ENCODE results near the gene DENND1A. TPM values are rescaled to one million over a fixed set of nuclear protein-coding genes. Genes with fewer than 3 reads are reported as not detected.

The DENND1A gene
- total RNA-seq, 1 donor from 2014 or later = 13.9 TPM

DNA sequence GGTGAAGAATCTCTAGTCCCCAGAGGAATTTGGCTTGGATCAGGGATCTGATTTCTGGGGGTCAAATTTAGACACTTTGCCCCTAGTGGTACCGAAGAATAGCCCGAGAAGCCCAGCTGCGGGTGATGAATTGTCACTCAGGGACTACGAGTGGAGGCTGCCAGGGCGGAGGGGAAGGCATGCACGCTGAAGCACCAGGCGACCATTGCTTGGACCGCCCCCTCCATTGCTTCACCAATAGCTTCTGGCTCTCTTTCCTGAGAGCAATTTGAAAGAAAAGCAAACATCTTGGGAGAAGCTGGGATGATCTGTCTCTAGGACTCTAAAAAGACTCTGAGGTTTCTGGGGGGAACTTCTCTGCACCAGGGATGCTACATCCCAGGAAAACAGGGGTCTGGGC is 436.3 kb downstream of the DENND1A start:
- TF ChIP-seq, protein P1, sequence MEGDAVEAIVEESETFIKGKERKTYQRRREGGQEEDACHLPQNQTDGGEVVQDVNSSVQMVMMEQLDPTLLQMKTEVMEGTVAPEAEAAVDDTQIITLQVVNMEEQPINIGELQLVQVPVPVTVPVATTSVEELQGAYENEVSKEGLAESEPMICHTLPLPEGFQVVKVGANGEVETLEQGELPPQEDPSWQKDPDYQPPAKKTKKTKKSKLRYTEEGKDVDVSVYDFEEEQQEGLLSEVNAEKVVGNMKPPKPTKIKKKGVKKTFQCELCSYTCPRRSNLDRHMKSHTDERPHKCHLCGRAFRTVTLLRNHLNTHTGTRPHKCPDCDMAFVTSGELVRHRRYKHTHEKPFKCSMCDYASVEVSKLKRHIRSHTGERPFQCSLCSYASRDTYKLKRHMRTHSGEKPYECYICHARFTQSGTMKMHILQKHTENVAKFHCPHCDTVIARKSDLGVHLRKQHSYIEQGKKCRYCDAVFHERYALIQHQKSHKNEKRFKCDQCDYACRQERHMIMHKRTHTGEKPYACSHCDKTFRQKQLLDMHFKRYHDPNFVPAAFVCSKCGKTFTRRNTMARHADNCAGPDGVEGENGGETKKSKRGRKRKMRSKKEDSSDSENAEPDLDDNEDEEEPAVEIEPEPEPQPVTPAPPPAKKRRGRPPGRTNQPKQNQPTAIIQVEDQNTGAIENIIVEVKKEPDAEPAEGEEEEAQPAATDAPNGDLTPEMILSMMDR (IDR thresholded peaks at IDR 0.05; ENCODE audit: partially characterized antibody, unreplicated experiment) = no peak
- H3K9me3 Mint-ChIP-seq (ENCODE audit: unreplicated experiment) = no peaks in the 10 kb centered on the region
- H3K27ac Mint-ChIP-seq (ENCODE audit: unreplicated experiment) = no peak overlapping the region
- peaks cover 2% of the 10 kb centered on the region for H3K27me3 Mint-ChIP-seq (ENCODE audit: unreplicated experiment)
- H3K36me3 Mint-ChIP-seq (ENCODE audit: unreplicated experiment) = no peaks in the 10 kb centered on the region
- peaks cover 2% of the 10 kb centered on the region for H3K4me1 Mint-ChIP-seq (ENCODE audit: low read depth, unreplicated experiment)
- no peak for DNase-seq
- no peak overlapping the region for H3K4me3 Mint-ChIP-seq (ENCODE audit: unreplicated experiment)

DNA sequence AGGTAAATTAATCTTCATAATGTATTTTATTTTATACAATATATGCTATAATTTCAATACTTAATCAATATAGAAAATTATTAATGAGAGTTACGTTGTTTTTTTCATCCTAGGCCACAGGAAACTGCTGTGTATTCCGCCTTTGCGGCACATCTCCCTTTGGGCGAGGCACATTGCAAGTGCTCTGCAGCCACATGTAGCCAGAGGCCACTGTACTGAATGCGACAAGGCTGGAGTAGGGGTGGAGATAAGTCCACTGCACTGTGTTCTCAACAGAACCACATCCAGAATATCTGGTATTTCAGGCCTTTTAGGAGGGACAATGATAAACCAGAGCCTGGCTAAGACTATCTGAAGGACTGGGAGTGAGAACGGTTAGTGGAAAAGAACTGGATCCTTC is 439.2 kb downstream of the DENND1A start:
- H3K9me3 Mint-ChIP-seq (ENCODE audit: unreplicated experiment) = peaks cover 2% of the 10 kb centered on the region
- no peak for DNase-seq
- peaks cover 4% of the 10 kb centered on the region for H3K27me3 Mint-ChIP-seq (ENCODE audit: unreplicated experiment)
- H3K4me3 Mint-ChIP-seq (ENCODE audit: unreplicated experiment) = no peak overlapping the region
- H3K4me1 Mint-ChIP-seq (ENCODE audit: low read depth, unreplicated experiment) = peaks cover 13% of the 10 kb centered on the region
- no peaks in the 10 kb centered on the region for H3K36me3 Mint-ChIP-seq (ENCODE audit: unreplicated experiment)
- no peak overlapping the region for H3K27ac Mint-ChIP-seq (ENCODE audit: unreplicated experiment)
- TF ChIP-seq, protein P1 (IDR thresholded peaks at IDR 0.05; ENCODE audit: partially characterized antibody, unreplicated experiment) = no peak

DNA sequence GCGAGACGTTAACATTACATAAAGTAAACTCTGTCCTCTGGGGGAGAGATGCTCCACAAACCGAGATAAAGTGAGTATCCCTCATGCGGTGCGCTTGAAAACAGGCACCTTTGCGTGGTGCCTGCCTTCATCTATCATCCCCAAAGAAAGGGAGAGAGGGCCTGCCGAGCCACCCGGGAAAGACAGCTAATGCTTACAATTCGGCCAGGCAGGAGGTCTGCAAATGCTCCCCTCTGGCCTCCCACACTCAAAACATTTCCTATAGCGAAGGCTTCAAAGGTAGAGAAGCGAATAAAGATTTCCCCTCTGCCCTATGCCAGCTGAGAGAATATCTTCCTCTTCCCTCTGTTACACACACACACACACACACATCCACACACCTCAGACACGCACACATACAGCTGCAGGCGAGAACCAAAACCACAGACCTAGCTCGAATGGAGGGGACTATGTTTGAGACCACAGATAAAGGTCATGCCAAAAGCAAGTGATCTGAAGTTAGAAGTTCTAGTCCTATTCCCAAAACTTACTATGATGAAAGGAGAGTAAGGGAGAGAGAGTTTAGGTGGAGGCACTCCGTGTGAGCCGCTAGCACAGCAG is 441.1 kb downstream of the DENND1A start:
- Mint-ChIP-seq H3K9me3 (ENCODE audit: unreplicated experiment) (peaks cover 2% of the 10 kb centered on the region), H3K27me3 (ENCODE audit: unreplicated experiment) (peaks cover 4% of the 10 kb centered on the region), H3K4me3 (ENCODE audit: unreplicated experiment) (no peak overlapping the region), H3K4me1 (ENCODE audit: low read depth, unreplicated experiment) (peaks cover 13% of the 10 kb centered on the region), H3K36me3 (ENCODE audit: unreplicated experiment) (no peaks in the 10 kb centered on the region), H3K27ac (ENCODE audit: unreplicated experiment) (no peak overlapping the region)
- no peak for DNase-seq
- TF ChIP-seq, protein P1 (IDR thresholded peaks at IDR 0.05; ENCODE audit: partially characterized antibody, unreplicated experiment) = no peak

DNA sequence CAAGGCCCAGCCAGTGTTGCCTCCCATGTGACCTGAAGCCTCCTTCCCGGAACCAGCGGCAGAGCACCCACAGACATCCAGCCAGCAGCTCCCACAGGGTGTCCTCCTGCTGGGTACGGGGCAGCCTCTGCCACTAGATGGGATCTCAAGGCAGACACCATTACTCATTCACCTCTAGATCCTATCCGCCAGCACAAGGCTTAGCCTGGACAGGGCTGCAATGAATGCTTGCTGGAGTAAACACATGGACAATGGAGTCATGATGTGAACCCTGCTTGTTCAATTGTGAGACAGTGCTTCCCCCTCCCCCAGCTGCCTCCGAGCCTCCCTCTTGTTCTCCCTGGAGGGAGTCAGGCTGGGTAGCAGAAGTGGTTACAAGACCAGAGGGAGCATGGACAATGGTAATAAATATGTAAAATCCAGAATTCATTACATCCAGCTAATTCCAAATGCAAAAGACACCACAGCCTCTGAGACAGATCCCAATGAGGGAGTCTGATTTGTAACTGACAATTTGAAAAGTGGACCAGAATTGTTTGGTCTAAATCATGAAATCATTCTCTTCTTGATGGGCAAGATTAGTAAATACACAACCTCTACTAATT is 441.9 kb downstream of the DENND1A start:
- TF ChIP-seq, protein P1 (IDR thresholded peaks at IDR 0.05; ENCODE audit: partially characterized antibody, unreplicated experiment) = no peak
- H3K9me3 Mint-ChIP-seq (ENCODE audit: unreplicated experiment) = peaks cover 2% of the 10 kb centered on the region
- no peaks in the 10 kb centered on the region for H3K36me3 Mint-ChIP-seq (ENCODE audit: unreplicated experiment)
- peak overlapping the region; percentile 13 for H3K27ac Mint-ChIP-seq (ENCODE audit: unreplicated experiment)
- H3K4me3 Mint-ChIP-seq (ENCODE audit: unreplicated experiment) = peak overlapping the region; percentile 5
- H3K4me1 Mint-ChIP-seq (ENCODE audit: low read depth, unreplicated experiment) = peaks cover 13% of the 10 kb centered on the region
- peak; percentile 50 for DNase-seq
- H3K27me3 Mint-ChIP-seq (ENCODE audit: unreplicated experiment) = peaks cover 4% of the 10 kb centered on the region

DNA sequence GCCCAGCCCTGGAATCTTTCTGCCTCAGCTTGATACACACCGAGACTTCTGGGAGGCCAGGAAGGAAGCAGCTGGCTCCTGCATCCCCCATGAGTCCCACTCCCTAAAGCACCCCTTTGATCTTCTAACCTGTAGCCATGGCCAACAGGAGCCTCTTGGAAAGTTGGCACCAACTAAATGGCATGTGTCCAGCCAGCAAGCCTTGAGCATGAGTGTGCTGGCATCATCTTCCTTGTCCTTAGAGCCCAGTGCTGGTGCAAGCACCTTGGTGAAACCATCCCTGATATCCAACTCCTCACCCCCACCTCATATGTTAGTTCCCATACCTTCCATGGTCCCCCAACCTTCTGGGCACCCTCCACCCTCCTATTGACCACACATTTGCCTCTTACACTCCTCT is 443.5 kb downstream of the DENND1A start:
- Mint-ChIP-seq H3K27ac (ENCODE audit: unreplicated experiment) (peak overlapping the region; percentile 31), H3K4me1 (ENCODE audit: low read depth, unreplicated experiment) (peaks cover 13% of the 10 kb centered on the region), H3K36me3 (ENCODE audit: unreplicated experiment) (no peaks in the 10 kb centered on the region), H3K9me3 (ENCODE audit: unreplicated experiment) (peaks cover 7% of the 10 kb centered on the region), H3K27me3 (ENCODE audit: unreplicated experiment) (peaks cover 1% of the 10 kb centered on the region), H3K4me3 (ENCODE audit: unreplicated experiment) (no peak overlapping the region)
- no peak for DNase-seq
- TF ChIP-seq, protein P1 (IDR thresholded peaks at IDR 0.05; ENCODE audit: partially characterized antibody, unreplicated experiment) = no peak

All from glutamatergic neuron (in vitro differentiated cells).